ENCODE results near the gene GRIK3. TPM values are rescaled to one million over a fixed set of nuclear protein-coding genes. Genes with fewer than 3 reads are reported as not detected.

Gene GRIK3
- total RNA-seq, 4 donors from 2014 or later = 0.75 to 9.8 (median 1.2) TPM

DNA sequence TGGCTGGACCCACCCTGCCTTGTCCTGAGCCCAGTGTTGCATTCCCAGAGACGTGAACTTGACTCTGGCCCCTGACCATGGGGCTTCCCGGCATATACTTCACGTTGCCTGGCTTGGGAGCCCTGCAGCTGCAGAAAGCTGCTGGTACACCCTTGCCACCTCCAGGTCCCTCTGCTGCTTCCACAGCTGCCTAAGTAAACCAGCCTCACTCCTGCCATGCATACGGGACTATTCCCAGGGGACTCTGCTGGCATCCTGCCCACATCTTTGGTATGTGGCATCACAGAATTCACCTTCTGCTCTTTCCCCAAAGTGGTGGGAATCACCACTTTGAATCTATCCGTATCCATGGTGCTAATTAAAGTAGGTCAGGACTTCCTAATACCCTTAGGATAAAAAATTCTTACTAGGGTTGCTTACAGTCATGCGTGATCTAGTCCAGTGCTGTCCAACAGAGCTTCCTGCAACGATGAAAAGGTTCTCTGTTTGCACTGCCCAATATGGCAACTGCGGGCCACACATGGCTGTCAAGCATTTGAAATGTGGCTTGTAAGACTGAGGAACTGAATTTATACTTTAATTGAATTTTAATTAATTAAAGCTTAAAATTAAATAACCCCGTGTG is 203.0 kb downstream of the GRIK3 start:
- in situ Hi-C loops (cut with MboI; ENCODE audit: low pct_ligation_motif_present in 1 of 4, low pct_unique_long_range_greater_than_20kb in 1 of 4, low sequenced_read_pairs in 3 of 4) = no loop called here
- no peak for DNase-seq
- 68 to 80% methylated on average over 4 to 9 of the region's 9 CpGs for WGBS, 2 donors (ENCODE audit: low coverage in 1 of 2)

DNA sequence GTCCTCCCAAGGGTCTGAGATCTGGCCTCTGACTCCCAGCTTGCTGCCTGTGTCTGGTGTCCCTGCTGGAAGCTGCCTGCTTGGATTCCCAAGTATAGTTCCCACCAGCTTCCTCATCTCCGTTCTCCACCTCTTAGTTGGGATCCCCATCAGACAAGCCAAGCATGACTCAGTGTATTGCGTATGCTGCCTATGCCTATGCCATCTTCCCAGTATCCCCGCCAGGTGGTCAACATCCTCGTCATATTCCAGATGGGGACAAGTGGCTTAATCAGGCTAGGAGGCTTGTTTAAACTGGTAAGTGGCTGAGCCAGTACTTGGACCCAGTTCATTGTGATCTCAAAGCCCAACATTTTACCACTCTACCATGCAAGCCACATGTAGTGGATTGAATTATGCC is 204.4 kb downstream of the GRIK3 start:
- no peaks in the 10 kb centered on the region for H3K4me1 ChIP-seq
- no peaks in the 10 kb centered on the region for H3K36me3 ChIP-seq
- no peaks in the 10 kb centered on the region for H3K9me3 ChIP-seq
- H3K27me3 ChIP-seq = no peaks in the 10 kb centered on the region
- DNase-seq = no peak
- H3K27ac ChIP-seq = no peak overlapping the region
- intact Hi-C loops (cut with DNase I; ENCODE audit: low total_unique reads) (no loop called here), in situ Hi-C loops (cut with MboI; ENCODE audit: low pct_ligation_motif_present in 1 of 4, low pct_unique_long_range_greater_than_20kb in 1 of 4, low sequenced_read_pairs in 3 of 4) (no loop called here)
- no peak overlapping the region for H3K4me3 ChIP-seq
- TF ChIP-seq POLR2AphosphoS5 (IDR thresholded peaks at IDR 0.05) = no peak
- TF ChIP-seq POLR2A (IDR thresholded peaks at IDR 0.05) = no peak
- TF ChIP-seq, protein P1, sequence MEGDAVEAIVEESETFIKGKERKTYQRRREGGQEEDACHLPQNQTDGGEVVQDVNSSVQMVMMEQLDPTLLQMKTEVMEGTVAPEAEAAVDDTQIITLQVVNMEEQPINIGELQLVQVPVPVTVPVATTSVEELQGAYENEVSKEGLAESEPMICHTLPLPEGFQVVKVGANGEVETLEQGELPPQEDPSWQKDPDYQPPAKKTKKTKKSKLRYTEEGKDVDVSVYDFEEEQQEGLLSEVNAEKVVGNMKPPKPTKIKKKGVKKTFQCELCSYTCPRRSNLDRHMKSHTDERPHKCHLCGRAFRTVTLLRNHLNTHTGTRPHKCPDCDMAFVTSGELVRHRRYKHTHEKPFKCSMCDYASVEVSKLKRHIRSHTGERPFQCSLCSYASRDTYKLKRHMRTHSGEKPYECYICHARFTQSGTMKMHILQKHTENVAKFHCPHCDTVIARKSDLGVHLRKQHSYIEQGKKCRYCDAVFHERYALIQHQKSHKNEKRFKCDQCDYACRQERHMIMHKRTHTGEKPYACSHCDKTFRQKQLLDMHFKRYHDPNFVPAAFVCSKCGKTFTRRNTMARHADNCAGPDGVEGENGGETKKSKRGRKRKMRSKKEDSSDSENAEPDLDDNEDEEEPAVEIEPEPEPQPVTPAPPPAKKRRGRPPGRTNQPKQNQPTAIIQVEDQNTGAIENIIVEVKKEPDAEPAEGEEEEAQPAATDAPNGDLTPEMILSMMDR (IDR thresholded peaks at IDR 0.05) = no peak
- no peak for TF ChIP-seq EP300 (IDR thresholded peaks at IDR 0.05; ENCODE audit: low read depth)
- WGBS, 2 donors (ENCODE audit: low coverage in 1 of 2) = 77% methylated on average over 4 of the region's 4 CpGs; no CpG with 5 or more reads in 1 of the 2 donors

More for the DNA sequence above, 203.0 kb downstream of the GRIK3 start:
- H3K4me1 ChIP-seq = no peaks in the 10 kb centered on the region
- no peak overlapping the region for H3K4me3 ChIP-seq
- TF ChIP-seq, protein P1 (IDR thresholded peaks at IDR 0.05) = no peak
- TF ChIP-seq POLR2A (IDR thresholded peaks at IDR 0.05) (no peak), POLR2AphosphoS5 (IDR thresholded peaks at IDR 0.05) (no peak)
- H3K36me3 ChIP-seq = no peaks in the 10 kb centered on the region
- no peaks in the 10 kb centered on the region for H3K27me3 ChIP-seq
- no peak overlapping the region for H3K27ac ChIP-seq
- H3K9me3 ChIP-seq = no peaks in the 10 kb centered on the region
- intact Hi-C loops (cut with DNase I; ENCODE audit: low total_unique reads) = no loop called here

DNA sequence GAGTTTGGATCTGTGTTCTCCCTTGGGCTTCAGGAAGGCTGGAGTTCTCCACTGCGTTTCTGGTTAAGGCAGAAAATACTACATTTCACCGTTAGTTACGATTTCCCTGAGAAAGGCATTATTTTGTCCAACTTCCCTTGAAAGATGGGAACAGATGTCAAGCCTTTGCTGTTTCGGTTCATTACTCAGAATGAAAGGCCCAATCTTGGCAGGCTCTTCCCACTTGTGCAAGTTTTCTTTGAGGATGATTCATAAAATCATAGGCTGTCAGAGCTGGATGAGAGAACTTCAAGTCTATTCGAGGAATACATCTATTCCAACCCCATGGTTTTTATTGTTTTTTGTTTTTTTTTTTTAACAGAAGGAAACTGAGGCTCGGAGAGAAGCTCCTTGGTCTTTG is 205.2 kb downstream of the GRIK3 start:
- no peak for DNase-seq
- intact Hi-C loops (cut with DNase I; ENCODE audit: low total_unique reads) = no loop called here
- H3K4me1 ChIP-seq = no peaks in the 10 kb centered on the region
- WGBS, 2 donors (ENCODE audit: low coverage in 1 of 2) = 63 to 86% methylated on average over 6 of the region's 6 CpGs
- H3K36me3 ChIP-seq = no peaks in the 10 kb centered on the region
- H3K27me3 ChIP-seq = no peaks in the 10 kb centered on the region
- H3K4me3 ChIP-seq = no peak overlapping the region
- TF ChIP-seq EP300 (IDR thresholded peaks at IDR 0.05; ENCODE audit: low read depth) (no peak), POLR2AphosphoS5 (IDR thresholded peaks at IDR 0.05) (no peak), POLR2A (IDR thresholded peaks at IDR 0.05) (no peak)
- TF ChIP-seq, protein P1 (IDR thresholded peaks at IDR 0.05) = no peak
- in situ Hi-C loops (cut with MboI; ENCODE audit: low pct_ligation_motif_present in 1 of 4, low pct_unique_long_range_greater_than_20kb in 1 of 4, low sequenced_read_pairs in 3 of 4) = no loop called here
- H3K9me3 ChIP-seq = no peaks in the 10 kb centered on the region
- no peak overlapping the region for H3K27ac ChIP-seq

DNA sequence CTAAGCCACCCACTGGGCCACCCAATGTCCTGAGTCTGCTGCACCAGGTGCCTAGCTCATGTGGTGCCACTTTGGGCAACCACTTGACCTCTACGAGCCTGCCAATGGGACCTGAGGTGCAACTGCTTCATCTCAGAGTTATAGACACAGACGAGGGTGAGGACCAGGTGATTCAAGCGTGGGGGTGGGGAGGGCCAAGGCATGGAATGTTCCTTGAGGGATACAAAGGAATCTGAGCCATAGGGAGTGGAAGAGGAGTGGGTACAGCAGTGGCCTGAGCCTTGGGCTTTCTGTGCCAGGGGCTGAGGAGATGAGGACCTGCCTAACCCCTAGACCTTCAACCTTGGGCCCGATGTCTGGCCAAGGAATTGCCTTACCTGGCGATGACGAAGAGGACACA is 209.1 kb downstream of the GRIK3 start:
- WGBS, 2 donors (ENCODE audit: low coverage in 1 of 2) = 70 to 73% methylated on average over 2 to 6 of the region's 6 CpGs
- peaks cover 9% of the 10 kb centered on the region for H3K27me3 ChIP-seq
- no peaks in the 10 kb centered on the region for H3K4me1 ChIP-seq
- no peaks in the 10 kb centered on the region for H3K36me3 ChIP-seq
- no peak overlapping the region for H3K27ac ChIP-seq
- no peaks in the 10 kb centered on the region for H3K9me3 ChIP-seq
- TF ChIP-seq POLR2A (IDR thresholded peaks at IDR 0.05) (no peak), POLR2AphosphoS5 (IDR thresholded peaks at IDR 0.05) (no peak), EP300 (IDR thresholded peaks at IDR 0.05; ENCODE audit: low read depth) (no peak)
- TF ChIP-seq, protein P1 (IDR thresholded peaks at IDR 0.05) = no peak
- no peak overlapping the region for H3K4me3 ChIP-seq
- in situ Hi-C loops (cut with MboI; ENCODE audit: low pct_ligation_motif_present in 1 of 4, low pct_unique_long_range_greater_than_20kb in 1 of 4, low sequenced_read_pairs in 3 of 4) = no loop called here
- intact Hi-C loops (cut with DNase I; ENCODE audit: low total_unique reads) = no loop called here
- no peak for DNase-seq
